Neural cell (in vitro differentiated cells): ENCODE data around the gene MAGEB6B. TPM values are rescaled to one million over a fixed set of nuclear protein-coding genes. Genes with fewer than 3 reads are reported as not detected.

Experiments
- H2AFZ ChIP-seq: fragments of 200-600, 300-800 bp; sonication (generic), shearing (Covaris generic); 2 replicates; pipeline ENCODE4 v1.6.0; 2014; ENCODE audit warnings: low read depth, mild to moderate bottlenecking, antibody characterized with exemption, low read length, moderate library complexity
- H3F3A ChIP-seq: fragments of 200-600 bp; shearing (Covaris generic); 2 replicates; pipeline ENCODE4 v1.6.1; 2016; ENCODE audit warnings: mild to moderate bottlenecking, moderate library complexity, mixed read lengths, antibody characterized with exemption, low read length; ENCODE audit not compliant: insufficient read depth, poor library complexity, severe bottlenecking
- H3K27ac ChIP-seq: fragments of 200-600, 300-800 bp; sonication (generic), shearing (Covaris generic); 2 replicates; pipeline ENCODE4 v1.5.1; 2014; ENCODE audit warnings: mild to moderate bottlenecking, low read length, moderate library complexity
- H3K27me3 ChIP-seq: fragments of 300-800, 200-600 bp; sonication (generic), shearing (Covaris generic); 2 replicates; pipeline ENCODE4 v1.6.0; 2014; ENCODE audit warnings: mild to moderate bottlenecking, low read depth, low read length, moderate library complexity; ENCODE audit not compliant: insufficient read depth
- H3K36me3 ChIP-seq: fragments of 300-800, 200-600 bp; sonication (generic), shearing (Covaris generic); 2 replicates; pipeline ENCODE4 v1.5.1; 2014; ENCODE audit warnings: mild to moderate bottlenecking, antibody characterized with exemption, low read length, moderate library complexity; ENCODE audit not compliant: insufficient read depth
- H3K4me2 ChIP-seq: fragments of 300-800, 200-600 bp; sonication (generic), shearing (Covaris generic); 2 replicates; pipeline ENCODE4 v1.6.0; 2014; ENCODE audit warnings: mild to moderate bottlenecking, low read length
- H3K4me3 ChIP-seq: fragments of 300-800, 200-600 bp; sonication (generic), shearing (Covaris generic); 2 replicates; pipeline ENCODE4 v1.5.1; 2014; ENCODE audit warnings: mild to moderate bottlenecking, low read length, moderate library complexity
- H3K79me2 ChIP-seq: fragments of 200-600 bp; shearing (Covaris generic); replicated peaks from 2 replicates; pipeline ENCODE4 v1.6.0; 2014; ENCODE audit warnings: mild to moderate bottlenecking, low read length, moderate library complexity; ENCODE audit not compliant: insufficient read depth
- H3K9ac ChIP-seq: fragments of 300-800, 200-600 bp; sonication (generic), shearing (Covaris generic); 2 replicates; pipeline ENCODE4 v1.6.1; 2016; ENCODE audit warnings: mild to moderate bottlenecking, low read length, mixed read lengths
- H3K9me2 ChIP-seq: fragments of 200-600 bp; shearing (Covaris generic); 2 replicates; pipeline ENCODE4 v1.6.1; 2016; ENCODE audit warnings: mild to moderate bottlenecking, low read length, mixed read lengths; ENCODE audit not compliant: insufficient read depth
- H3K9me3 ChIP-seq: fragments of 200-600, 300-800 bp; sonication (generic), shearing (Covaris generic); 2 replicates; pipeline ENCODE4 v1.6.1; 2016; ENCODE audit warnings: mild to moderate bottlenecking, mixed run types, low read length, moderate library complexity, mixed read lengths
- H4K20me1 ChIP-seq: fragments of 200-600 bp; shearing (Covaris generic); 2 replicates; pipeline ENCODE4 v1.6.1; 2016; ENCODE audit warnings: mild to moderate bottlenecking, mixed run types; ENCODE audit not compliant: insufficient read depth
- CTCF ChIP-seq: fragments of 450-650 bp; IDR thresholded peaks from 2 replicates; pipeline ENCODE4 v1.5.1; 2014; ENCODE audit warnings: antibody characterized with exemption, mild to moderate bottlenecking, moderate library complexity; ENCODE audit not compliant: poor library complexity, severe bottlenecking
- EP300 ChIP-seq: fragments of 450-650 bp; conservative IDR thresholded peaks from 2 replicates; pipeline ENCODE4 v1.6.1; 2014; ENCODE audit warnings: antibody characterized with exemption, mild to moderate bottlenecking, moderate library complexity; ENCODE audit not compliant: poor library complexity, severe bottlenecking
- EZH2 ChIP-seq: fragments of 200-600, 300-800 bp; shearing (Covaris generic), sonication (generic); IDR thresholded peaks from 2 replicates; pipeline ENCODE4 v1.6.1; 2014; ENCODE audit warnings: antibody characterized with exemption, low read length, borderline replicate concordance, mild to moderate bottlenecking; ENCODE audit not compliant: insufficient read depth, poor library complexity, severe bottlenecking
- MXI1 ChIP-seq: fragments of 450-650 bp; conservative IDR thresholded peaks from 2 replicates; pipeline ENCODE4 v1.6.1; 2014; ENCODE audit warnings: antibody characterized with exemption, mild to moderate bottlenecking; ENCODE audit not compliant: poor library complexity, severe bottlenecking
- POLR2AphosphoS5 ChIP-seq: IDR thresholded peaks from 2 replicates; pipeline ENCODE4 v1.6.1; 2012
- RAD21 ChIP-seq: fragments of 450-650 bp; conservative IDR thresholded peaks from 2 replicates; pipeline ENCODE4 v1.6.1; 2014; ENCODE audit warnings: antibody characterized with exemption, mild to moderate bottlenecking, moderate library complexity
- REST ChIP-seq: IDR thresholded peaks from 2 replicates; pipeline ENCODE4 v1.6.1; 2012; ENCODE audit warnings: borderline replicate concordance
- SMC3 ChIP-seq: fragments of 450-650 bp; conservative IDR thresholded peaks from 2 replicates; pipeline ENCODE4 v1.6.1; 2014; ENCODE audit warnings: antibody characterized with exemption, mild to moderate bottlenecking, moderate library complexity; ENCODE audit not compliant: poor library complexity
- TAF1 ChIP-seq: IDR thresholded peaks from 2 replicates; pipeline ENCODE4 v1.6.1; 2012; ENCODE audit warnings: low read depth
- polyA minus RNA-seq: library from RNA; depleted of rRNA, polyadenylated mRNA; stranded (reverse); fragments of >200 nt; gene quantifications from 2 replicates; pipeline ENCODE4 v1.2.3, GENCODE V29; 2014
- polyA plus RNA-seq: library from polyadenylated mRNA; depleted of rRNA; stranded (reverse); fragments of >200 nt; gene quantifications from 2 replicates; pipeline ENCODE4 v1.2.3, GENCODE V29; 2014

Gene MAGEB6B
- polyA plus RNA-seq (not detected in 2 replicates), polyA minus RNA-seq (not detected in 2 replicates)

GRCh38 chrX:26160301-26160700 is at the start of gene MAGEB6B:
Gene MAGEB6B, plus strand, starts transcription at chrX:26160601. Its CDS starts 0 bp downstream, at chrX:26160601.
- no peaks in the 10 kb centered on the region for H3K79me2 ChIP-seq
- H3K9ac ChIP-seq = no peak within 1 kb of the TSS
- H3K27me3 ChIP-seq = no peaks in the 10 kb centered on the region
- no peak within 1 kb of the TSS for H2AFZ ChIP-seq
- H3K9me3 ChIP-seq = no peaks in the 10 kb centered on the region
- TF ChIP-seq EP300 = no peak
- TF ChIP-seq RAD21 = no peak
- no peaks in the 10 kb centered on the region for H3F3A ChIP-seq
- no peaks in the 10 kb centered on the region for H4K20me1 ChIP-seq
- no peak within 1 kb of the TSS for H3K4me2 ChIP-seq
- H3K9me2 ChIP-seq = no peaks in the 10 kb centered on the region
- H3K36me3 ChIP-seq = no peaks in the 10 kb centered on the region
- no peak within 1 kb of the TSS for H3K4me3 ChIP-seq
- no peak within 1 kb of the TSS for H3K27ac ChIP-seq

- TF ChIP-seq TAF1 = no peak
- TF ChIP-seq CTCF = no peak
- no peak for TF ChIP-seq EZH2
- no peak for TF ChIP-seq MXI1
- TF ChIP-seq POLR2AphosphoS5 = no peak
- no peak for TF ChIP-seq SMC3
- no peak for TF ChIP-seq REST
- no peak for TF ChIP-seq EP300
- no peak for TF ChIP-seq RAD21
- Histone ChIP-seq H3K79me2 (no peaks in the 10 kb centered on the region), H3K9ac (no peak within 1 kb of the TSS), H3K4me3 (no peak within 1 kb of the TSS), H3K4me2 (no peak within 1 kb of the TSS), H3F3A (no peaks in the 10 kb centered on the region), H2AFZ (no peak within 1 kb of the TSS), H3K9me3 (no peaks in the 10 kb centered on the region), H3K9me2 (no peaks in the 10 kb centered on the region), H4K20me1 (no peaks in the 10 kb centered on the region), H3K36me3 (no peaks in the 10 kb centered on the region), H3K27me3 (no peaks in the 10 kb centered on the region), H3K27ac (no peak within 1 kb of the TSS)
These were observed 22.1 kb upstream of the MAGEB6B start, which contains the start of gene MAGEB18 for GRCh38 chrX:26138274-26138673. Gene MAGEB18, plus strand, starts transcription at chrX:26138343. Its CDS starts 643 bp downstream, at chrX:26138986.

GRCh38 chrX:26146024-26146423 is 14.4 kb upstream of the MAGEB6B start:
- H4K20me1 ChIP-seq = no peaks in the 10 kb centered on the region
- no peak overlapping the region for H2AFZ ChIP-seq
- no peaks in the 10 kb centered on the region for H3K9me3 ChIP-seq
- H3F3A ChIP-seq = no peaks in the 10 kb centered on the region
- no peaks in the 10 kb centered on the region for H3K9me2 ChIP-seq
- TF ChIP-seq CTCF (no peak), TAF1 (no peak), POLR2AphosphoS5 (no peak), REST (no peak), SMC3 (no peak), RAD21 (no peak), EZH2 (no peak), MXI1 (no peak), EP300 (no peak)
- H3K79me2 ChIP-seq = no peaks in the 10 kb centered on the region
- H3K4me2 ChIP-seq = no peak overlapping the region
- no peak overlapping the region for H3K27ac ChIP-seq
- H3K9ac ChIP-seq = no peak overlapping the region
- no peak overlapping the region for H3K4me3 ChIP-seq
- no peaks in the 10 kb centered on the region for H3K27me3 ChIP-seq
- H3K36me3 ChIP-seq = no peaks in the 10 kb centered on the region
